Activated CD4-positive, alpha-beta T cell treated with anti-CD3 and anti-CD28 coated beads, Interleukin-2, amount 50 U/mL, for 48 hours (primary cell): ENCODE measurements around the gene DMRTA2.

Experiments
- DNase-seq, 2 experiments: peaks; one replicate each; pipeline ENCODE4 v3.0.0-alpha.2; 2020

DMRTA2 gene

DNA sequence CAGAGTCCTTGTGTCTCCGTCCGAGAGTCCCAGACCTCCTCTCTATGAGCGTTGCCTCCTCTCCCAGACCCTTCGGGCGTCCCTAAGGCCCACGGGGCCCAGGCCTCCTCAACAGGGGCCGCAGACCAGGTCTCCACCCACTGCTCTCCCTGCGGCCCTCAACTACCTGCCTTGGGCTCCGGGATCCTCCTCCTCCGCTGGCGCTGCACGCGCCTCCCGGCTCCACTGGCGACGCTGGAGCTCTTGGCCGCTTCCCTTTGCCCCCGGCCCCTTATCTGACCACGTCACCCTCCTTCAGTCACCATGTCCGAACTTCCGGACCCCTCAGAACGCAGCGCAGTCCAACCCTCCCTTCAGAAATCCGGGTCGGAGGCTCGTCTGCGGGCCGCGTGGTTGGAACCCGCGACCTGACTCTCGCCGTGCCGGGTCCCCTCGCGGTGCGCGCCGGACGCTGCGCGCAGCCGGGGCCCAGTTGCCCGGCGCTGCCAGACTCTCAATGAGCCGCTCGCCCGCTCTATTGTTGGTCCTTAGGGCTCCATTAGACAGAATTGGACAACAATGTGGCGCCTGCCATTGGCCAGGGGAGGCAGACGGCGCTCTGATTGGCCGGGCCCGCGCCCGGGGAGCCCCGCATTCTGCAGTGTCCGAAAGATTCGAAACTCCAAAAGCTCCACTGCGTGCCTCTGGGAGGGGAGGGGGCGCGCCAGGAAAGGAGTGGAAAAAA lies at the start of gene DMRTA2:
DMRTA2 (minus strand) TSS at position 498 of the 724 bp plus-strand sequence. CDS start 1,907 bp downstream, outside the sequence.
- peak in 1 of 2 experiments; percentile 7 for DNase-seq

DNA sequence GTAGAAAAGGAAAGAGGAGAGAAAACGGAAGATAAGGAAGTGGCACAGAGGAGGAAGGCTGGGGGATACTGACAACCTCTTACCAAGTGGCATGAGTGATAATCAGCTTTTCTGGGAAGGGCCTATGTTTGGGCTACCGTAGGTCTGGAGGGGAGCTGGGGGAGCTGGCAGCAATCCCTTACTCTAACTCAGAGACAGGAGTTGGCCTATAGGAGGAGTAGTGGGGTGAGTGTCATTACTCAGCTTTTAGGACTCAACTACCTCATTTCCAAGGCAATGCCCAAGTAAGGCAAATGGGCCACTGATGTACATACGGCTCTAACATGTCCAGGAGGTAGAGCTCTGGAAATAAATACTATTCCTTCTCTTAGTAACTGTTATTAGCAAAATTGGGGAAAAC lies 48.7 kb upstream of the DMRTA2 start:
- no peak for DNase-seq

DNA sequence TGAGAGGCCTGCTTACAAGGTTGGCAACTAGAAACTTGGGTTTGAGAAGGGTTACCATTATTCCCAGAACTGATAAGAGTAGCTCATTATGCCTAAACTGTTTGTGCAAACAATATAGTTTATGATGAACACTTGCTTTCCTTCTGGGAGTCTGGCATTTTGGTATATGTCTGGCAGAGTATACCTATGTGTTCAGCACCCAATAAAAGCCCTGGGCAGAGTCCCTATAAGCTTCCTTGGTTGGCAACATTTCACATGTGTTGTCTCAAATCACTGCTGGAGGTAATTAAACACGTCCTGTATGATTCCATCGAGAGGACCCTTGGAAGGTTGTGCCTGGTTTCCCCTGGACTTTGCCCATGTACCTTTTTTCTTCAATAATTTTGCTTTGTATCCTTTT lies 39.7 kb upstream of the DMRTA2 start:
- no peak for DNase-seq

DNA sequence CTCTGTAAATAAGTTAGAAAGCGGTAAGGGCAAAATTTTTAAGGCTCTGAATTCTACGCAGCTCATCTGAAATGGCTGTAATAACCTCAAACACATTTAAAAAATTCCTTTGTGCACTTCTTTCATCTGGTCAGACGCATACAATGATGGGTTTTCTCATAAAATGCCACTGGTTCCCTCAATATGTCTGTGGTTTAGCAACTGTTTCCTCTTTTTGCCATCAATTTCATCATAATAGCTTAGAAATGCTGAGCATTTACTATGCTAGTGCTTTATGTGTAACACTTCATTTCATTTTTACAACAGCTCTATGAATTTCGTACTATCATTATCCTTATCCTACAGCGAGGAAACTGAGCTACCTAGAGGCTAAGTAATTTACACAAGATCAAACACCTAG lies 35.3 kb upstream of the DMRTA2 start:
- DNase-seq, result no peak

DNA sequence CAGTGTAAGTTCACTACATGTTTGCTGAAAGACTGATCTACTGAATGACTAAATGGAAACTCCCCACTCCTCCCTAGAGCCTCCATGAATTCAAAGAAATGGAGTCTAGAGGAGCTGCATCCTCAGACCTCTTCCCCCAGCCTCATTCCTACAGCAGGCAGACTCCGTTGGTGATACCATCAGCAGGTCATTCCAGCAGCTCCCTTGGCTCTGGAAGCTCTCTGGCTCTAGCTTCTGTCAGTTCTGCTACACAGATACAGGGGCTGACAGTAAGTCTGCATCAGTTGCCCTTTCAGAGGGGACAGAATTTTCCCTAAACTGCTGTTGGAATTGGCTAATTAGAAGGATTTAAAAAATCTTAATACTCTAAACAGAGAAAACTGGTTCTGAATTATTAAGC lies 31.7 kb upstream of the DMRTA2 start:
- DNase-seq, result no peak

DNA sequence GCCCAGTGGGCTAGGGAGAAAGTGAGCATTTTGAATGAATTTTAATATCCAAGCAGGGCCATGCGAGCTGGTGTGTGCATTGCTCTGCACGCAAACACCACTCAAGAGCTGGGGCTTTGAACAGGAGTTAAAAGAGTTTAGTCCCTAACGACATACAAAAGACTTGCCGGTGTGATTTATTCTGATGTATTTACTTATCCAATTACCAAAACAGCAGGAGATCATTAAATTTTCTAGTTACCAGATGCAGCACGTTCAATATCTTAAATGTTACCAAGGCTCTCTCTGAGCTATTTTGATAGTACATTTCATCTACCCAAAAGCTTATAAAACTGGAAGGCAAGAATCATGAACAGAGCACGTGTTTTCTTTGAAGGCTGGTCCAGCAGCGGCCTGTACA lies 30.0 kb upstream of the DMRTA2 start:
- DNase-seq, result no peak

DNA sequence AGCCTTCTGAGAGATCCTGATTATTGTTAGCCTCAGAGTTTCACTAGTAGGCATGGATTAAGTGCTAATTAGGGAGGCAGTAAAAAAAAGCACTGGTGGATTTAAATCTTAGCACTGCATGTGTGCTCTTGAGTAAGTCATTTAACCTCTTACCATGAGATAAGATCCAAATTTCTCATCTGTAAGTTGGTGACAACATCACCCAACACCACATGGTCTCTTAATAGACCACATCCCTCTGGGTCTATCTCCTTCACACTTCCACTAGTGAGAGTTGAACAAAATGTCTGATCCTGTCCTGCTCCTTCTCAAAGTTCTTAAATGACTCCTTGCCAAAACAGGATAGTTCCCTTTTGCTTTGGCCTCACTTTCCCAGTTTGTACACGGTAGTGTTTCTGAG lies 29.5 kb upstream of the DMRTA2 start:
- DNase-seq, result no peak

DNA sequence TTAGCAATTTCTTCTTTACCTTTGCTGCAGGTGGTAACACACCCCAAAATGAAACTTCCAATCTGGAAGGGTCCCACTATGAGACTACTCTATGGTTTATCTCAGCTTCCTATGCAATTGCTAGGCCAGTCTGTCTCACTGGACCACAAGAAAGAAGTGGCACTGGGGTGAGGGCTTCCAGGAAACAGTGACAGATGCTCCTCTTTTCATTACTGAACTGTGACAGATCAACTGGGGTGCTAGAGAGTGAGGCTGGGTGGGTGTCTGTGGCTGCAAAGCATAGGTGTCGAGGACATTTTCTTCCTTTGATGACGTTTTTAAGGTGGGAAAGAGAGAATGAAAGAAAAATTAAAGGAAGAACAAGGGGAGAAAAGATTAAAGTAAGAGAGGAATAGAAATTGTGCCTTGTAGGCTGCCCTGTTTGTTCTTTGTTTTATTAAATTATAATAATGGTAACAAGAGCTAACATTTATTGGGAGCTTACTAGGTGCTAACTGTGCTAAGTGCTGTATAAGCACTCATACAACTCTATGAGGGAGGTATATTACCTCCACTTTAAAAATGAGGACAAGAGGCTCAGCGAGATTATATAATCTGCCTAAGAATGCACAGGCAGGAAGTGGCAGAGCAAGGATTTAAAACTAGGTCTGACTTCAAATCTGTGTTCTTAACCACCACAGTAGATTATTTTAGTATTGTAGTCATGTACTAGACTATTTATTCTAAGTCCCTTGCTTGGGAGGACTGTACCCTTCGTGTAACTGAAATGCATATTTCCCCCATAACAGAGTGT lies 27.8 kb upstream of the DMRTA2 start:
- no peak for DNase-seq

DNA sequence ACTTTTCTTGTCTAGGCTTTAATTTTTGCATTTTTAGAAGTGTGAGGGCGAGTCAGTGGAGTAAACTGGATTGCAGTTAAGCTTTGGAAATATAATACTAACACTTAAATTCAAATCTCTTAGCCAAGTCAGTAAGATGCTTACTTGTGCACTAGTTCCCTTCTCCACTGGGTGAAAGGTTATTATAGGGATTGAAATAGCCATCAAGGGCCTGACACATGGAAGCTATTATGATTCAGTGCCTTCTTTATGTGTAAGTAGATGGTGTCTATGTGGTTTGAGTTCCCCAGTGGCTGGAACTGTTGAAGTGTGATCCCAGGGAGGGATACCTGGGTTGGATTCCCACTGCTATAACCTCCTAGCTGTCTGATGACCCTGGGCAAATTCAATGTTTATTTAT lies 24.7 kb upstream of the DMRTA2 start:
- no peak for DNase-seq

DNA sequence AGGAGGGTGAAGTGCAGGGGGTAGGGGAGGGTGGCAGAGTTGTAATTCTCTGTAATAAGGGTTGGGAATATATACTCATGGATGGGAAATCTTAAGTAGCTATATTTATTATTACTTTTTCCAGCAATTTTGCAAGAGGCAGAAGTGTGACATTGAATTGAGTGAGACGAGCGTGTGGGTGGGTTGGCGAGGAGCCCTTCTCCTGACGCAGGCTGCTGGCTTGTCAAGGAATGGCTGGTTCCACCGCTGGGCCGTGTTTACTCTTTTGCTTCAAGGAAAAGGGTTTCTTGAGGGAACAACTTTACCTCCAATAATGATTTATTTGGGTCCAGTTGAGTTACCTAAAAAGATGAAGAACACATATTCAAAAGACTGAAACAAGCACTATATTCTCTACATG lies 17.9 kb upstream of the DMRTA2 start:
- no peak for DNase-seq

DNA sequence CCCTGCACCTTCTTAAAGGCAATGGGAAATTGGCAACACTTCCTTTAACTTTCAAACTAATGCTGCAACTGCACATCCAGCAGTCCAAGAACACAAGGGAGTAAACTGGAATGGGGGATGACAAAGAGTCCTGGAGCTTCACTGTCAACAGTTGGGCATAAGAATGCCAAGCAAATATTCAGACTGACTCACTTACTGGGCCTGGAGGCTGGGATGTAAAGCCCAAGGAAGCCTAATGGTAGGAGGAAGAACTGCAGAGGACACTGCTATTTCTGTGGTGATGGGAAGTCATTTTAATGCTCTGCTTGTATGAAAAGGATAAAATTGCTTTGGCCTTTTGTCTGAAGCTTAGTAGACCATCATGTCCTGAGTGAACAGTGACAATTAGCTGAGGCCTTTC lies 15.7 kb upstream of the DMRTA2 start:
- DNase-seq, result no peak

DNA sequence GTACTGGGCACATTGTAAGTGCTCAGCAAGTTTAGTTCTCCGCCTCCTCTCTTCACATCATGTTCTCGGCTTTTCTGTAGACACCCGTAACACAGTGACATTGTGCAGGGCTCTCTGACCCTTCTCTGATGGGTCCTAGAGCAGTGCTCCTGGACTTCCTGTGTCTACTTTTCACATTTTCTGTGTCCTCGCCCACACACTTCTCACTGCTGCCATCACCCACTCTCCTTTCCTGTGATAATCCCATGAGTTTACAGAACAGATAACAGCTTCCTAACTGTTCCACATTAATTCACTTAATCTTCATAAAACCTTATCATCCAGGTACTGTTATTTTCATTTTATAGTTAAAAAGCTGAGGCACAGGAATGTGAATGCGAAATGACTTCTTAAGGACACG lies 13.2 kb upstream of the DMRTA2 start:
- no peak for DNase-seq

DNA sequence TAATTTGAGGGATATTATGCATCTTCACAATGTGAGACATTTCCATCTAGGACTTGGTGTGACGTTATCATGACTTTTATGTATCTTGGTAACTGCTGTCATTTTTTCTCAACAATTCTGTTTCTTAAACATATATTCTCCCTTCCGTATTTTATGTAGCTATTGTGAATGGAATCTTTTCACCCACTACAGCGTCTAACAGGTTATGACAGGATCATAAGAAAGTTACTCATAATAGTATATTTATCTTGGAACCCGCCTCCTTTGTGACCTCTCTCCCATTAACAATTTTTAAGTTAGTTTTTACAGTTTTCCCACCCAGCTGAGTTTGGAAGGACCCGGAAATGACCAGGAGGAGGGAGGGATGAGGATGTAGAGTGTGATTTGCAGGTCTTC lies 6.8 kb upstream of the DMRTA2 start:
- no peak for DNase-seq

DNA sequence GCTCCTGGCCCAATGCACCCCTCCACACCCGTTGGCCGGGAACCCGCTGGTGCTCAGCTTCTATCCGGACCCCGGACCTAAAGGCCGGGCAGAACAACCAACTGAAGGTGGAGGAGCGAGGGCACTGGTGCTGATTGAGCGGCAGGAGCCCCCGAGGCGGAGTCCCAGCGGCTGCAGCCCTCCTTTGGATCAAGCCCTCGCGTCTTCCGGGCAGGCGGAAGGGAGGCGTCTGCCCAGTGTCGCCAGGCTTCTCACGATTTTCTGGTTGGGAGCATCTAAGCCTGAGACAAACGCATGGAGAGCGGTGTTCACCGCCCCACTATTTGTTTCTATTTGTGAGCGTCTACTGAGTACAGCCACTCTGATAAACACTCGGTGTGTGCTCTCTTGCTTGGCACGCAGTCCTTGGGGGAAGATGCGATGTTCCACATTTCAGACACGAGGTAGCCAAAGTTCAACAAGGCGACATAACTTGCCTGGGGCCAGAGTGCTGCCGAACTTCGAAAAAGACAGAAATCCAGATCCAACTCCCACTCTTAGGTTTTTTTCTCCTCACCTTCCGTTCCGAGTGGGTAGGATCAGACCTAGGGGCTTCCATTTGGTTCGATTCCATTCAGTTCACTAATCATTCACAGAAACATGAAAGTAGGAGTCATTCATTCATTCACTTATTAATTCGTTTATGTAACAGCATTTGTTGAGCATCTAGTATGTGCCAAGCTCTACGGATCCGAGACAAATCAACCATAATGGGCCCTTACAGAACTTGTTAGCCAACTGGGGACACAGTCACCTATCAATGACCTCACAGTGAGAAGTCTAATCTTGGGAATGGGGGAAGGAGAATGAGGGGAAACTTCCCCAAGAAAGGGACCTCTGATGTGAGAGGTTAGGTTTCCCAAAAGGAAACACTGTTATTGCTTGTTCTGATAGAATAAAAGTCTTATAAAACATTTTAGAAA lies 4.9 kb upstream of the DMRTA2 start:
- DNase-seq, result no peak

DNA sequence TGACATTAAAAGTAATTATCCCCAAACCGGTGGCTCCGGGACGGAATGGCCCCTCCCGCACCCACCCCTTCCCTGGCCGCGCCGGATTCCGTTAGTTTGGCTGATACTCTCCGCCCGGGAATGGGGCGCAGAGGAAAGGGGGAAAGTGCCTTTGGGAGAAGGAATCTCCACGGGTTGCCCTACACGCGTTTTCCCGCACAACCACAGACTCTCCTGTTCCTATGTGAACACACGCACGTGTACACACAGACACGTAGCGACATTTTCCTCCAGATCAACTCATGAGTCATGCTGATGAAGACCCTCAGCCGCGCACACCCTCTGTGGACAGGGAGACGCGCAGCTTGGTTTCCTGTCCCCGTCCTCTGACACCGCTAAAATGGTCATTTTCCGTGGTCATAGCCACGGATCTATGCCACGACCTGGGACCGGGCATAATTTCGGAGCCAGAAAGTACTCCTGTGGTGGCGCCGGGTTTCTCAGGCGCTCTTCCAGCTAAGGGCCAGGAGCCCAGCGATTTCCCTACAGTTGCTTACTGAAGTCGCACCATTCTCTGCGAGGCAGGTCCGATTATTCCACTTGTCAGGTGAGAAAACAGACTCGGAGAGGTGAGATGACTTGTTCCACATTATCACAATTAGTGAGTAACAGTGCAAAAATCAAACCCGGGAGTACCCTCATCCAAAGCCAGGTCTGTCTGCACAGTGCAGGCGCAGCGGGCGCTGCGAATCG lies 4.0 kb upstream of the DMRTA2 start:
- DNase-seq, result peak in 1 of 2 experiments; percentile 8

DNA sequence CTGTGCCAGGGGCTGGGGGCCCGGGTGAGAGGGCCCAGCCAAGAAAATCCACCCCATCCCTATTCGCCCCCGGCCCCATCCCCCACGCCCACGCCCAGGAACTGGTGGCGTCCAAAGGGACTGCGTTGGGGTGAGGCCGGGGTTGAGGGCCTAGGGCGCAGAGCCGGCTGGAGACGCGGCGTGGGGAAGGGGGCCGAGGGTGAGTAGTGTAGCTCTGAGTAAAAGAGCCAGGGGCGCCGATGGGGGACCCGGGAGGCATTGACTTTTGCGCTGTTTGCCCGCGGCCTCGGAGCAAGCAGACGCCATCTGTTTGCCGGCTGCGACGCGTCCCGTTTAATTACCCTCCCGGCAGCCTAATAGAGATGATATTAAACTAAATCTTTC lies 3.5 kb upstream of the DMRTA2 start:
- no peak for DNase-seq

DNA sequence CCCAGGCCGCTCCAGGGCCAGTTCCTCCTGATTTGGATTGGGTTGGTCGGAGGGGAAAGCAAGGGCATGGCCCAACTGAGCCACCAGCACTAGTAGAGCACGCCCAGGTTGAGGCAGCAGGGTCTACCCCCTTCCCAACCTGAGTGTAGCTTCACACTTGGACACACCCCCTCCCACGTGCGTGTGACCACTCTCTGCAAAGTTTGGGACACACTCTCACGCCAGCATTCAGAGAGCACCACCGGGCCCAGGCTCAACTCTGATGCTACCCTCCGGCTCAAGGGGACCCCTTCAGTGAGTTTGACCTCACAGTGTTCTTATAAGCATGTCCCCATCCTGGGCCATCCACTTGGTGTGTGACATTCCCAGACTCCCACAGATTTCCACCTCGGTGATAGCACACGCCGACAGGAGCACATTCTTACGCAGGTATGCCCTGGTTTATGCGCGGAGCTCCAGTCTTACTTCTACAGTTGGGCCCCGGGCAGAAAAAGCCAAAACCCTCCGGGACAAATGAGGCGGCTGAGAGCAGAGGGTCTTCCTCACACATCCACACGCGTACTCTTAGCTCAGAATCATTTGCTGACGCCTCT lies 3.0 kb upstream of the DMRTA2 start:
- no peak for DNase-seq

DNA sequence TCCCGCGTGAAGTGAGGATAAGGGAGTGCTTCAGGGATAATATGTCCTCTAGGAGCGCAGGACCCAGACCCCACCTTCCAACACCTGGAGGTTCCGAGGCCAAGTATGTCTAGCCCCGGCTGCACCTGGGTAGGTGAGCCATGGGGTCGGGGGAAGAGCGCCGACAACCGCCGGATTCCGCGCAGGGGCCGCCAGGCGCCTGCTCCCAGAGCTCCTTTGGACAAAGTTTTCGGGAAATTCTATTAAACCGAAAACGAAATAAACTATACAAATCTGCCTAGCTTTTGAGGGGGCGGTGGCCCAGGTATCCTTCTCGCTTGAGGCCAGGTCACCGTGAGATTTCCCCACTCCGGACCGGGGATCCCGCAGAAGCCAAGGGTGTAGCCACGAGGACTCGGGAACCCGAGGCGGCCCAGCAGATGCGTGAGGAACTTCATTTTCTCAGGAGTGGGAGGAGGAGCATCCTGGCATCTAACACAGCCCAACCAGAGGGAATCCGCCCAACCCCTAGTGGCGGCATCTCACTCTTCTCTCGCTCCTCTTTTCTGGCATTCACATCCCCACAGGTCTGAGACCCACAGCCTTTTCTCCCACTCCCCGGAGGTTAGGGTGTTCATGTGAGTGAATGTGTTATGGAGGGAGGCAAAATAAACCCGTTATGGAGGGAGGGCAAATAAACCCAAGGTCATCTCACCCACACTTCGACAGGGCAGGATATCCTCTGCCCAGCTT lies 2.3 kb upstream of the DMRTA2 start:
- no peak for DNase-seq

DNA sequence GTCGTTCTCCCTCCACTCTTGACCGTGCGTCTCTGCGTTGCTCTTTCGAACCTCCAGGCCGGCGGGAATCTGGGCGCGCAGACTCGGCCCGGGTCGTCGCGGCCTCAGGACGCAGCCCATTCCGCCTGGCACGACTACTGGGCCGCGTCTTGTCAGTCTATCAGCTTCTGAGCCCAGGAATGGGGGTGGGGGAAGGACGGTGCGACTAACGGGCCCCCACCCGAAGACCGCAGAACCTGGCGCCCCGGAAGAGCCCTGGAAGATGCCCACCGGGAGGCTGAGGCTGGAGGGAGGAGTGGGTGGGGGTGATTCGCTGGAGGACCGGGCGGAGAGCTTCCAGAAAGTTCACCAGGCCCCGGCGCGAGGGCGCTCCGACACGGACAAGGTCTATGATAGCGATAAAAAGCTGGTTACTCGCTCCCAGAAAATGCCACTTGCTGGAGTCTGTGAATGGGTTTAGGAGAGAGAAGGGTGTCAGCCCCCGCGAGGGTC lies 1.7 kb upstream of the DMRTA2 start:
- no peak for DNase-seq

DNA sequence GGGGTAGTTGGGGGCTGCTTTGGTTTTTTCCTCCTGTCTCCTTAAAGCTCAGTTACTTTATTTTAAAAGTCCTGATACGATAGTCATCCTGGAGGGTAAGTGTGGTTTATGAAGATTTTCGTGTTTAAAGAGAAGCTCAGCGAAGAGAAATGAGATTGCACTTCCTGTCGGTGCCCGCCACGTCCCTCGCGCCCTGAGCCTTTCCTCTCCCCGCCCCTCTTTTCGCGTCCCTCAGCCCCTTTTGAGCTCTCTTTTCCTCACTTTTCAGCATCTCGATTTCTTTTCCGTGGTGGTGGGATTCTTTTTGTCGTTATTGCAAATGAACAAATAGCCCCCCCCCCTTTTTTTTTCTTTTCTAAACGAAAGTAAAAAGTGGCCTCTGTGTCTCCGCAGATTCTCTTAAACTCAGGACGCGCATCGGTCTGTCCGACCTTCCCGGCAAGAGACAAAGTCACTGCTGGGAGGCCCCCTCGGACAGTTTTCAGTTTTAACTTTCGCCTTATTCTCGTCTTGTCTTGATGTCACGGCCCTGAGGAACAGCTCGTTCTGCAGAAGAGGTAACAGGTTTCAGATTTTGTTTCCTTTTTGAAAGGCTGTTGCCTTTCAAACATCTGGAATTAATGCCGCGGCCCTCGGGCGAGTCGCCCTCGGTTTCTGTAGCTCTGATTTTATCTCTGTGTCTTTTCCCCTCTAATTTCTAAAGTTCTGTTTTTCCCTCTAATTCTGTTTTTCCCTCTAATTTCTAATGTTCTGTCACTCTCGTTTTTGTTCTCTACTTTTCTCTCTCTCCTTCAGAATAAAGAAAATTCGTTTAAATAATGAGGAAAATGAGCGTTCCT lies 1.0 kb upstream of the DMRTA2 start:
- peak in 1 of 2 experiments; percentile 32 for DNase-seq
